B cell (primary cell): Measurements from ENCODE around the gene PARP16. TPM values are rescaled to one million over a fixed set of nuclear protein-coding genes. Genes with fewer than 3 reads are reported as not detected.
A peak's percentile ranks its signal among the peaks of the same experiment; 100 is the strongest.

Experiments
- ATAC-seq: fragments of 200-7000 bp; cut with Tn5 transposase; one replicate; pipeline ENCODE4 v1.10.0; 2021; ENCODE audit warnings: low read depth, mild to moderate bottlenecking, moderate number of reproducible peaks, moderate library complexity
- CTCF ChIA-PET: fragments of 350-600 bp; sonication (Branson Sonifier 250); formaldehyde crosslinking; loops from one replicate; lab custom pipeline; 2021; ENCODE audit warnings: antibody characterized with exemption, inconsistent platforms; lab: Charles Lee
- POLR2A ChIA-PET: fragments of 350-600 bp; sonication (Branson Sonifier 250); formaldehyde crosslinking; loops from one replicate; lab custom pipeline; 2021; ENCODE audit warnings: antibody characterized with exemption; lab: Charles Lee
- DNase-seq: peaks from one replicate; pipeline ENCODE4 v3.0.0; 2013
- H2AFZ ChIP-seq: 2 replicates; pipeline ENCODE4 v1.6.1; 2012; ENCODE audit warnings: mild to moderate bottlenecking, low read depth, low read length; ENCODE audit not compliant: insufficient read depth, poor library complexity, severe bottlenecking
- H3K27ac ChIP-seq, 2 donors: 1 replicate in 1 of 2; 2 replicates in 1 of 2; pipeline ENCODE4 v1.5.1; 2012 to 2013; ENCODE audit warnings: low read length in 2 of 2, mild to moderate bottlenecking in 2 of 2, moderate library complexity in 1 of 2
- H3K27me3 ChIP-seq, 4 experiments: fragments of 200-600 bp in 1 of 4; sonication (generic) in 1 of 4; replicated peaks in 1 of 4; 1 replicate in 2 of 4; 2 replicates in 2 of 4; pipeline versions ENCODE4 v1.6.1 to v1.7.0; 2013 to 2016; ENCODE audit warnings: low read length in 3 of 4, mild to moderate bottlenecking in 2 of 4, mixed read lengths in 1 of 4, moderate library complexity in 1 of 4; ENCODE audit not compliant: insufficient read depth in 4 of 4, control insufficient read depth in 3 of 4; ENCODE audit errors: control extremely low read depth in 1 of 4
- H3K36me3 ChIP-seq, 2 experiments: replicated peaks in 1 of 2; 1 replicate in 1 of 2; 2 replicates in 1 of 2; pipeline versions ENCODE4 v1.6.1 to v1.7.1; 2013; ENCODE audit warnings: low read length in 1 of 2; ENCODE audit not compliant: insufficient read depth in 2 of 2, control insufficient read depth in 1 of 2; ENCODE audit errors: control extremely low read depth in 1 of 2, extremely low read depth in 1 of 2
- H3K4me1 ChIP-seq, 2 donors: fragments of 200-600 bp in 1 of 2; sonication (generic) in 1 of 2; 1 replicate in 1 of 2; 2 replicates in 1 of 2; pipeline versions ENCODE4 v1.5.1 to v1.6.1; 2013 to 2017; ENCODE audit warnings: low read length in 2 of 2; ENCODE audit not compliant: control insufficient read depth in 2 of 2, insufficient read depth in 2 of 2
- H3K4me2 ChIP-seq: replicated peaks from 2 replicates; pipeline ENCODE3; 2012; ENCODE audit warnings: mild to moderate bottlenecking, low read depth, low read length; ENCODE audit not compliant: poor library complexity, severe bottlenecking
- H3K4me3 ChIP-seq, 5 experiments: fragments of 200-600 bp in 1 of 5; sonication (generic) in 1 of 5; 1 replicate in 3 of 5; 2 replicates in 2 of 5; pipeline versions ENCODE4 v1.5.1 to v1.7.0; 2011 to 2016; ENCODE audit warnings: low read length in 4 of 5, mild to moderate bottlenecking in 4 of 5, low read depth in 2 of 5, control low read depth in 1 of 5, moderate library complexity in 1 of 5; ENCODE audit not compliant: insufficient read depth in 1 of 5; ENCODE audit errors: control extremely low read depth in 1 of 5, extremely low read depth in 1 of 5
- H3K79me2 ChIP-seq: fragments of 200-600 bp; sonication (generic); one replicate; pipeline ENCODE4 v1.6.0; 2016; ENCODE audit warnings: low read length; ENCODE audit not compliant: control insufficient read depth, insufficient read depth
- H3K9ac ChIP-seq: fragments of 200-600 bp; sonication (generic); 2 replicates; pipeline ENCODE4 v1.6.1; 2017; ENCODE audit warnings: mild to moderate bottlenecking, low read length, moderate library complexity
- H3K9me3 ChIP-seq, 3 donors: one replicate each; pipeline versions ENCODE4 v1.6.1 to v1.7.1; 2013; ENCODE audit warnings: low read length in 2 of 3; ENCODE audit not compliant: control insufficient read depth in 2 of 3, insufficient read depth in 1 of 3; ENCODE audit errors: control extremely low read depth in 1 of 3
- H4K20me1 ChIP-seq: 2 replicates; pipeline ENCODE4 v1.6.0; 2012; ENCODE audit warnings: mild to moderate bottlenecking, low read length; ENCODE audit not compliant: insufficient read depth, control insufficient read depth, poor library complexity, severe bottlenecking
- H3K27ac Mint-ChIP-seq: one replicate; pipeline ENCODE4 v1.8.0; 2021; ENCODE audit warnings: mixed read lengths
- H3K27me3 Mint-ChIP-seq: one replicate; pipeline ENCODE4 v1.8.0; 2021; ENCODE audit warnings: mixed read lengths
- H3K4me1 Mint-ChIP-seq: one replicate; pipeline ENCODE4 v1.8.0; 2021; ENCODE audit warnings: mixed read lengths
- H3K4me3 Mint-ChIP-seq: one replicate; pipeline ENCODE4 v1.8.0; 2021; ENCODE audit warnings: mixed read lengths
- H3K9me3 Mint-ChIP-seq: one replicate; pipeline ENCODE4 v1.8.0; 2022; ENCODE audit warnings: mixed read lengths; ENCODE audit not compliant: insufficient read depth
- CTCF ChIP-seq: fragments of 200-600 bp; IDR thresholded peaks from one replicate; pipeline ENCODE4 v1.8.0; 2022; ENCODE audit warnings: antibody characterized with exemption, mild to moderate bottlenecking
- EZH2 ChIP-seq: IDR thresholded peaks from 2 replicates; pipeline ENCODE4 v1.6.1; 2012; ENCODE audit warnings: borderline replicate concordance, low read depth, mild to moderate bottlenecking, moderate library complexity, low read length; ENCODE audit not compliant: insufficient read depth, poor library complexity, severe bottlenecking
- WGBS: methylation state at CpG from one replicate; pipeline ENCODE4 v1.1.5; 2013; ENCODE audit warnings: missing lambda C conversion rate; ENCODE audit not compliant: insufficient coverage; 5-methylcytosine and 5-hydroxymethylcytosine counted together
- intact Hi-C: fragments of 100-400 bp; cut with micrococcal nuclease; formaldehyde crosslinking; loops from one replicate; pipeline ENCODE4 v1.10.0; 2022
- polyA plus RNA-seq: library from polyadenylated mRNA; depleted of rRNA; stranded (reverse); fragments of >200 nt; gene quantifications from 2 replicates; pipeline ENCODE4 v1.2.3, GENCODE V29; 2012
- total RNA-seq, 2 donors: library from RNA; stranded (reverse); fragments of 120-200 nt in 1 of 2; gene quantifications; 1 replicate in 1 of 2; 2 replicates in 1 of 2; pipeline versions ENCODE4 v1.2.3 to v1.2.4, GENCODE V29; 2013 to 2022

The PARP16 gene
- total and polyA plus RNA-seq, 2 donors (not counting 1 experiment from before 2014, with no cell fraction given): 18.2 to 19.1 TPM

- Histone ChIP-seq H3K27me3 (no peaks in the 10 kb centered on the region), H3K27ac (no peak overlapping the region), H3K4me1 (peaks cover 25 to 40% of the 10 kb centered on the region in 2 donors), H3K36me3 (no peaks in the 10 kb centered on the region), H2AFZ (no peak overlapping the region), H3K4me2 (no peak overlapping the region), H3K4me3 (no peak overlapping the region), H3K9me3 (peaks cover 0 to 15% (median 0%) of the 10 kb centered on the region in 3 donors), H3K9ac (no peak overlapping the region), H4K20me1 (no peaks in the 10 kb centered on the region), H3K79me2 (no peaks in the 10 kb centered on the region)
- intact Hi-C loops: loop anchor here (5.0 kb wide), 1 partner anchor 1206 kb away; the partner anchor contains the start of gene ZWILCH
- Mint-ChIP-seq H3K9me3 (no peaks in the 10 kb centered on the region), H3K27me3 (no peaks in the 10 kb centered on the region), H3K27ac (no peak overlapping the region), H3K4me3 (no peak overlapping the region), H3K4me1 (peaks cover 40% of the 10 kb centered on the region)
- ChIA-PET CTCF (interaction anchor here (0.6 kb wide), 1 partner anchor 108 kb away, joined by 3 read pairs; no protein-coding TSS in a partner anchor), POLR2A (interaction anchor here (0.8 to 2.2 kb wide), 2 partner anchors 14 to 114 kb away, joined by 4 to 13 read pairs; partner anchors contain the start of gene PARP16)
- no peak for ATAC-seq
- TF ChIP-seq CTCF (no peak), EZH2 (no peak)
- 97% methylated on average over 22 of the region's 36 CpGs for WGBS
- DNase-seq: no peak
These were observed 14.3 kb upstream of the PARP16 start for GRCh38 chr15:65300924-65301441.

- Histone ChIP-seq H3K36me3 (no peaks in the 10 kb centered on the region), H3K9ac (no peak overlapping the region), H3K4me1 (peaks cover 22 to 35% of the 10 kb centered on the region in 2 donors), H3K9me3 (peaks cover 0 to 15% (median 0%) of the 10 kb centered on the region in 3 donors), H3K27me3 (no peaks in the 10 kb centered on the region), H3K79me2 (no peaks in the 10 kb centered on the region), H3K4me2 (no peak overlapping the region), H3K27ac (no peak overlapping the region), H2AFZ (no peak overlapping the region), H4K20me1 (no peaks in the 10 kb centered on the region), H3K4me3 (no peak overlapping the region)
- no peak overlapping the region for H3K4me3 Mint-ChIP-seq
- H3K27me3 Mint-ChIP-seq: no peaks in the 10 kb centered on the region
- no peak for DNase-seq
- ChIA-PET CTCF (interaction anchor here (1.0 to 2.7 kb wide), 2 partner anchors 12 to 116 kb away, joined by 3 to 25 read pairs; partner anchors contain the start of gene PARP16), POLR2A (interaction anchor here (2.2 kb wide), 1 partner anchor 12 kb away, joined by 13 read pairs; the partner anchor contains the start of gene PARP16)
- H3K4me1 Mint-ChIP-seq: peaks cover 36% of the 10 kb centered on the region
- WGBS: no CpG with 5 or more reads among the region's 11 CpGs
- H3K9me3 Mint-ChIP-seq: no peaks in the 10 kb centered on the region
- no peak for TF ChIP-seq CTCF
- TF ChIP-seq EZH2: no peak
- no peak for ATAC-seq
- peak overlapping the region; percentile 27 for H3K27ac Mint-ChIP-seq
- intact Hi-C loops: no loop called here
These were observed 12.0 kb upstream of the PARP16 start for GRCh38 chr15:65298731-65299130.
